HG02759 (cell line): ENCODE results near the gene SLC36A4.
"Not testable (repeated sequence)": the region's sequence is repeated elsewhere in the genome, so short reads cannot be mapped to it uniquely, and the experiment has no call there.

ENCODE experiments used
- ATAC-seq: cut with Tn5 transposase; IDR thresholded peaks from one replicate; pipeline ENCODE4 v1.9.1; 2021; ENCODE audit warnings: mild to moderate bottlenecking, moderate library complexity; ENCODE audit not compliant: unreplicated experiment

SLC36A4 gene

GRCh38 chr11:93123351-93123898 lies 74.4 kb downstream of the SLC36A4 start:
- no peak for ATAC-seq

GRCh38 chr11:93122535-93123235 lies 75.1 kb downstream of the SLC36A4 start:
- no peak for ATAC-seq

- ATAC-seq, result no peak
These were observed 79.5 kb downstream of the SLC36A4 start for GRCh38 chr11:93118276-93118675.

GRCh38 chr11:93117565-93117964 lies 80.2 kb downstream of the SLC36A4 start:
- ATAC-seq, result no peak

GRCh38 chr11:93116641-93117441 lies 81.0 kb downstream of the SLC36A4 start:
- no peak for ATAC-seq

- no peak for ATAC-seq
These were observed 83.5 kb downstream of the SLC36A4 start for GRCh38 chr11:93114304-93114703.

GRCh38 chr11:93113824-93114223 lies 84.0 kb downstream of the SLC36A4 start:
- no peak for ATAC-seq

GRCh38 chr11:93111147-93111546 lies 86.6 kb downstream of the SLC36A4 start:
- not testable (repeated sequence) for ATAC-seq

- no peak for ATAC-seq
These were observed 97.6 kb downstream of the SLC36A4 start for GRCh38 chr11:93100211-93100610.

GRCh38 chr11:93099806-93100205 lies 98.0 kb downstream of the SLC36A4 start:
- ATAC-seq, result no peak
